ENCODE measurements around the gene GRM5.

DNA sequence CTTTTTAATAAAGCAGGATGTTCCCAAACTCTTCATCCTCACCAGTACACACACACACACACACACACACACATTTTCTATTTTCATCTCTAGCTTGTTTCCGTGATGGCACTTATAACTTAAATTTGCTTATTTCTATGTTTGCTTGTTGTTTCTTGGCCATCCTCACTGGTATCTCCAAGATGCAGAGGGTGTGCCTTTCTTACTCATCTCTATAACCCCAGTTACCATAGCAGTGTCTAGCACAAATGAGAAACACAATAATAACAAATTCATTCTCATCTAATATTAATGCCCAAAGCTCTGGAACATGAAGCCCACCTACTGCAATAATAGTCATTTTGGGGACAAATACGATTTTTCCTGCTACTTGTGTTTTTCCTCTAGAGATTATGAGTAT is 156.3 kb downstream of the GRM5 start:
- no peak for TF ChIP-seq POLR2AphosphoS5 (IDR thresholded peaks at IDR 0.05; ENCODE audit: low read depth, low read length)
- TF ChIP-seq SIN3A (IDR thresholded peaks at IDR 0.05; ENCODE audit: borderline replicate concordance, insufficient read depth, low read length): no peak
- no peak for TF ChIP-seq TAF1 (IDR thresholded peaks at IDR 0.05; ENCODE audit: borderline replicate concordance, insufficient read depth, low read length)
